ENCODE results near the gene TNIP2.
"Not testable (repeated sequence)": the region's sequence is repeated elsewhere in the genome, so short reads cannot be mapped to it uniquely, and the experiment has no call there.

The TNIP2 gene

DNA sequence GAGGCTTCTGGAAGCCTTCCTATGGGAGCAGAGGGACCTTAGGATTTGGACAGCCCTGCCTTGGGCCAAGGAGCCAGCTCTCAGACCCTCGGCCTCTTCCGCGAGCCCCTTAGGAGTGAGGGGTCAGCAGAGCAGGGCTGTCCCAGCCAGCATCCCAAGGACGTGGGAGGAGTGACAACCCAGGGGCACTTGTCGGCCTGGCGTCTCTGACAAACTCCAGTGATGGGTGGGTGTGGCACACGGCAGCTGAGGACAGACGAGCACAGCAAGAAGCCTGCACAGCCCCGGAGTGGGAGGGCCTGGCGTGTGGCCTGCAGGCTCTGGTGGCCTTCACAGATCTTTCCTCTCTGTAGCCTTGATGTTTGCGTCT lies 11.6 kb upstream of the TNIP2 start:
- no peak for DNase-seq

DNA sequence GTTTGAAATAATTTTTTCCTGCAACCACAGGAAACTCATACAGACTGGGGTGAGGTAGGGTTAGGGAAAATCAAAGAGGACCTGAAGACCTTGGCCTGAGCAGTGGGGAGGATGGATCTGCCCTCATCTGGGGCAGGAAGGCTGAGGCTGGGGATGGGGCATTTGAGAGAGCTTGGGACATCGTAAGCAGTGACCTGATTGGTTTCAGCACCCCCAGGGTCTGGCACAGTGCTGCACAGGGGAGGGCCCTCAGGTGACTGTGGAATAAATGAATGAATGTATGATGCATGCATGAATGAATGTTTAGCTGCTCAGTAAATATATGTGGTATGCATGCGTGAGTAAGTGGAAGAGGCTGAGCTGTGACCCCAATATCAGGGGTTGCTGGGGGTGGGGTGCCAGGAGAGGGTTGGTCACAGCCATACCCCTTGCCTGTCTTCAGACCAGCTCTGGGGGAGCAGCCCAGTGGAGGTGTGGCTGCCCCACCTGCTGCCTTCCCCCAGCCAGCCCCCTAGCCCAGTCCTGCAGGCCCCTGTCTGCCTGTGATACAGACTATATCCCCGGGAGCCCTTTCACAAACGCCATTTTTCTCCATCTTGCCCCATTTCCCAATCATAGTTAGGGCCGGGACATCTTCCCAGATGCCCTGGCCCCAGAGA lies 11.0 kb upstream of the TNIP2 start:
- DNase-seq, result no peak

DNA sequence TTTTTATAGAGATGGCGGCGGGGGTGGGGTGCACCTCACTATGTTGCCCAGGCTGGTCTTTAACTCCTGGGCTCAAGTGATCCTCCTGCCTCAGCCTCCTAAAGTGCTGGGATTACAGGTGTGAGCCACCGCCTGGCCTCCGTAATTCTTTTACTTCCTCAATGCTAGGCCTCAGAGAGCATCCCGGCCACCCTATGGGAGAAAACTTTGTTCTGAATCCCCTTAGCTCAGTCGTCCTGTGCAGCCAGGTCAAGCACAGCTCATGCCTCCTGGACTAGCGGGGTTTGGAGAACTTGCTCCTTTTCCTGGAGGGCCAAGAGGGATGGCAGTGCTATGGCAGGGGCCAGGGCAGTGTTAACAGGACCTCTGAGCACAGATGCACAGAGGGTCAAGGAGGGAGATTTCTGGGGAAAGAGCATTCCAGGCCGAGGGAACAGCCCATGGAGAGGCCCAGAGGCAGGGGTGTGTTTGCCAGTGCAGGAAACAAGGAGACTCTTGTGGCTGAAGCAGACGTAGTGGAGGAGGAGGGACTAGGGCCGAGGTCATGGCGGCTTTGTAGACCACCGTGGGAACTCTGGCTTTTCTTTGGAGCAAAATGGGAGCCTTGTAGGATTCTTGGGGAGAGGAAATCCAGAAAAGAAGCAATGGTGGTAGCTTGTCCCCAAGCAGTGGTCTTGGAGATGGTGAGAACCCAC lies 9.8 kb upstream of the TNIP2 start:
- DNase-seq, result no peak

DNA sequence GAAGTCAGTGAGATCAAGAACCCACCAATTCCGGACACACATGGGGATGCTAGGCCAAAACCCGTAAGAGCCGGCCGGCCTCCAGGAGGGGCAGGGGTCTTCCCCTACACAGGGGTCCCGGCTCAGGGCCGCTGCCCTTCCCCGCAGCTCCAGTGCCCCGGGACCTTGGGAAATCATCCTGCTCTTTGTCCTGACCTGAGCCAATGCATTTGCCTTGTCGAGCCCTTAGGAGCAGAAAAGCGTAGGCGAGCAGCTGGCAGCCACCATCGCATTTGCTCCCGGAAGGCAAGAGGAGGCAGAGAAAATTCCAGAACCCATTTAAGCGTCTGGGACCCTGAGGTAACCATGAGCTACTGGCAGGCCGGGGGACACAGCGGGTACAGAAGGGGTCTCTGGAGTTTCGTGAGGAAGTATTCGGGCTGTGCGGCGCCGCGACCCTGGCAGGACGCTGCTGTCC lies 7.4 kb upstream of the TNIP2 start:
- DNase-seq, result no peak

DNA sequence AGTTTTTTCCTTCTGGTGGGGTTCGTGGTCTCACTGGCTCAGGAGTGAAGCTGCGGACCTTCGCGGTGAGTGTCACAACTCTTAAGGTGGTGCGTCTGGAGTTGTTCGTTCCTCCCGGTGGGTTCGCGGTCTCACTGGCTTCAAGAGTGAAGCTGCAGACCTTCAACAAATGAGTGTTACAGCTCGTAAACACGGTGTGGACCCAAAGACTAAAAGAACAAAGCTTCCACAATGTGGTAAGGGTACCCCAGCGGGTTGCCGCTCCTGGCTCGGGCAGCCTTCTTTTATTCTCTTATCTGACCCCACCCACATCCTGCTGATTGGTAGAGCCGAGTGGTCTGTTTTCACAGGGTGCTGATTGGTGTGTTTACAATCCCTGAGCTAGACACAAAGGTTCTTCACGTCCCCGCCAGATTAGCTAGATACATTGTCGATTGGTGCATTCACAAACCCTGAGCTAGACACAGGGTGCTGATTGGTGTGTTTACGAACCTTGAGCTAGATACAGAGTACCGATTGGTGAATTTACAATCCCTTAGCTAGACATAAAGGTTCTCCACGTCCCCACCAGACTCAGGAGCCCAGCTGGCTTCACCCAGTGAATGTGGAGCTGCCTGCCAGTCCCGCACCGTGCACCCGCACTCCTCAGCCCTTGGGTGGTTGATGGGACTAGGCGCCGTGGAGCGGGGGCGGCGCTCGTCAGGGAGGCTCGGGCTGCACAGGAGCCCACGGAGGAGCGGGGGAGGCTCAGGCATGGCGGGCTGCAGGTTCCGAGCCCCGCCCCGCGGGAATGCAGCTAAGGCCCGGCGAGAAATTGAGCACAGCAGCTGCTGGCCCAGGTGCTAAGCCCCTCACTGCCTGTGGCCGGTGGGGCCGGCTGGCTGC lies 6.6 kb upstream of the TNIP2 start:
- DNase-seq, result not testable (repeated sequence)

DNA sequence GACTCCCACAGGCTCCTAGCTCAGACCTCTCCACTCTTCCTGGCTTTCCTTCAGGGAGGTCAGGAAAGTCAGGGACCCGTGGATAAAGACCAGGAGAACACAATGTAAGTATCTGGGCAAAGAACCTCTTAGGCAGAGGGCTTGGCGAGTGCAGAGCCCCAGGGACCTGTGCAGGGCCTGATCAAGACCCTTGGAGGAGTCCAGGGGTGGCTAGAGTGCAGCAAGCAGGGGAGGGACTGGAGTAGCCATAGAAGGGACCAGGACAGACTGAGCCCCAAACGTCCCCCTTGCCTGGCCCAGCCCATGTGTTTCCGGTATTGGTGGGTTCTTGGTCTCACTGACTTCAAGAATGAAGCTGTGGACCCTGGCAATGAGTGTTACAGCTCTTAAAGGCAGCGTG lies 5.9 kb upstream of the TNIP2 start:
- no peak for DNase-seq

DNA sequence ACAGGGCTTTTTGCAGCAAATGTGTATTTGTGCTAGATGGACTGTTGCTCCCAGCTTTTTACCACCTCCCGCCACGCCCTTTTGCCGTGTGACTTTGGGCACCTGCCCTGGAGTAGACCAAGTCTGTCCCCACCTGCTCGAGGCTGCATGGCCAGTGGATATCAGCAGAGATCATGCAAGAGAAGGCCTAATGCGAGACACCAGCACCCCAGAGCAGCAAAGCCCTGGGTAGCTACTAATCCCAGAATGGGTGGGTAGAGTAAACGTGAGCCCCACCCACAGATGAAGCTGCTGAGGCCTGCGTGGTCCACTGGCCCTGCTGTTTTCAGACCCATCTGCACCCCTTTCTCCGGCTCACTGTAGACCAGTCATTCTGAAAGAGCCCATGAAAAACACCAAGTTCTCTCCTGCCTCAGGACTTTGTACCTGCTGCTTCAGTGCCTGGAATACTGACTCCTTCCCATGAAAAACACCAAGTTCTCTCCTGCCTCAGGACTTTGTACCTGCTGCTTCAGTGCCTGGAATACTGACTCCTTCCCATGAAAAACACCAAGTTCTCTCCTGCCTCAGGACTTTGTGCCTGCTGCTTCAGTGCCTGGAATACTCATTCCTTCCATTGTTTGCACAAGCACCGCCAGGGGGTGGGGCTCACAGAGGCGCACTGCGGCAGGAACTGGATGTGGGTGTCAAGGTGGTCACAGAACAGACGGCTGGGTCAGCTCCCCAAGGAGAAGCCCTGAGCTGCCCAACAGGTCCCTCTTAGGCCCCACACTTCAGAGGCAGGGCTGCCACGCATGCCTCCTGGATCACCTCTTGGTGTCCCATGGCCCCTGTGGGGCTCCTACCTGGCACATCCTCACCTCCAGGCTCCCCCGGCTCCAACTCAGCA lies 5.1 kb upstream of the TNIP2 start:
- no peak for DNase-seq

DNA sequence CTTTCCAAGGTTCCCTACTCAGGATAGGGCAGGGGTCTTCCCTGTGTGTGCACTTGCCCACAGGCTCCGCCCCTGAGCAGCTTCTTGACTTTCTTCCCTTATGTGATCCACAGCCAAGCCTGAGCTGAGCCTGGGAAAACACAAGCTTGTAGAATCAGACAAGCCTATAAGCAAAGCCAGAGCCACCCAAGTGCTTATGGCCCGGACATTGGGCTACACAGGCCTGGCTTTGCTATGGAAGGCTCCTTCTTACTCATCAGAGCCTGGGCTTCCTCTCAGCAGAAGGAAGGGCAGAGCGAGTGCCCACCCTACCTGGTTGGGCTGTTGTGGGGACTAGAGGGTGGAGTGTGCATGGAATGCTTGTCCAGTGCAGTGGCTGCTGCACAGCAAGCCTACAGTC lies 1.3 kb upstream of the TNIP2 start:
- no peak for DNase-seq

DNA sequence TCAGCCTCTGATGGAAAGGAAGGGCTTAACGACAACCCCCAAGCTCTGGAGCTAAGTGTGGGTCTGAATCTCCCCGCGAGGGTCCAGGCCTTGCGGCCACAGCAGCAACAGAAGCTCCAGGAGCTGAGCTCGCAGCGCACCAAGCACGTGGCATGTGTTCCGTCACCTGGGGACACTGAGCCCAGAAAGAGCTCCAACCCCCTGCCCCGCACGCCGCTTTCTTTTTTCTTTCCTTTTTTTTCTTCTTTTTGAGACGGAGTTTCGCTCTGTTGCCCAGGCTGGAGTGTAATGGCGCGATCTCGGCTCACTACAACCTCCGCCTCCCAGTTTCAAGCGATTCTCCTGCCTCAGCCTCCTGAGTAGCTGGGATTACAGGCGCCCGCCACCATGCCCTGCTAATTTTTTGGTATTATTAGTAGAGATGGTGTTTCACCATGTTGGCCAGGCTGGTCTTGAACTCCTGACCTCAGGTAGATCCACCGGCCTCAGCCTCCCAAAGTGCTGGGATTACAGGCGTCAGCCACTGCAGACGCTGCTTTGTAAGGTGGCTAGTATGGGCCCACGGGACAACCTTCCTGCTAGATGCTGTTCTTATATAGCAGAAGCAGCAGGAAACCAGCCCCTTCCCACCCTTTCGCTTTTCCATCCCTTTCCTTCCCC lies 685 bp upstream of the TNIP2 start:
- DNase-seq, result no peak

DNA sequence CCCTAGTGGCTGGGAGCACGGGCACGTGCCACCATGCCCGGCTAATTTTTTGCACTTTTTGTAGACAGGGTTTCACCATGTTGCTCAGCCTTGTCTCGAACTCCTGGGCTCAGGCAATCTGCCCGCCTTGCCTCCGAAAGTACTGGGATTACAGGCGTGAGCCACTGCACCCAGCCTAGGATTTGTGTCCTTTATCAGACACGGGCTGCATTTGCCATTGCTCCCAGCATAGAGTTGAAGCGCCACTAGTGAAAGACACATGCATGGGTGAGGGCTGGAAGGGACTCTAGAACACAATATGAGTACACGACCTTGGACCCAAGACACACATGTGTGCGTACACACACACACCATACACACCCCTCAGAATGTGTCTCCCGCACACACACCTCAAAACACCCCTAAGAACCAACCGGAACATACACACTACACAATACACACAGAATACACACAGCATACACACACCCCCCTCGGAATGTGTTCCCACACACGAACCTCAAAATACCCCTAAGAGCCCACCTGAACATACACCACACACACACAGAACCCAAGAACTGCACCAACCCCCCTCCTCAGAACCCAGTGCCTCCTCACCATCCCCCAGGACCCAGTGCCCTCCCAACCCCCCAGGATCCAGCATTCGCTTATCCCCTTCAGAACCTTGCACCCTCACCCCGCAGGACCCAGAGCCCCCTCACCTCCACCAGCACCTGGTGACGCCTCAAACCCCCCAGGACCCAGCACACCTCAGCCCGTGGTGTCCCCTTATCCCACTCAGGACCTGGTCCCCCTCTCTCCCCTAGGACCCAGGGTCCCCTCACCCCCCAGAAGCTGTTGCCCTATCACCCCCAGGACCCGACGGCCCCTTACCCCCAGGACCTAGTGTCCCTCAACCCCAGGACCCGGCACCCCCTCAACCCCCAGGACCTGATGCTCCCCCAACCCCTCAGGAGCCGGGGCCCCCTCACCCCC lies 1.0 kb downstream of the TNIP2 start:
- DNase-seq, result peak; percentile 11

DNA sequence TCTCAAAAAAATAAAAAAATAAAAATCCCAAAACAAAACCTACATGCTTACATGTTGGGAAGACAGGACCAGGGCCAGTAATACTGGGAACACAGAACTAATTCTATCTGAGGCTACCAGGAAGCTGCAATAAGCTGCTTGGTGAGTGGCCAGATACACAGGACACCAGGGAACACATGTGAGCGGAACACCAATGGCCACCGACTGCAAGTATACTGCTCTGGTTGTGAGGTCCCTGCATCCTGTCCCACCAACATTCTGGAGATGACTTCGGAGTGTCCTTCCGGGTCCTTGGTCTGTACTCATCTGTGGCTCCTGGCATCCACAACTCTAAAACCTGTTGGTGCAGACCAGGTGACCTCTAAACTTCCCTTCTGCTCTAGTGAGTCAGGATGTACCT lies 2.7 kb downstream of the TNIP2 start:
- no peak for DNase-seq

DNA sequence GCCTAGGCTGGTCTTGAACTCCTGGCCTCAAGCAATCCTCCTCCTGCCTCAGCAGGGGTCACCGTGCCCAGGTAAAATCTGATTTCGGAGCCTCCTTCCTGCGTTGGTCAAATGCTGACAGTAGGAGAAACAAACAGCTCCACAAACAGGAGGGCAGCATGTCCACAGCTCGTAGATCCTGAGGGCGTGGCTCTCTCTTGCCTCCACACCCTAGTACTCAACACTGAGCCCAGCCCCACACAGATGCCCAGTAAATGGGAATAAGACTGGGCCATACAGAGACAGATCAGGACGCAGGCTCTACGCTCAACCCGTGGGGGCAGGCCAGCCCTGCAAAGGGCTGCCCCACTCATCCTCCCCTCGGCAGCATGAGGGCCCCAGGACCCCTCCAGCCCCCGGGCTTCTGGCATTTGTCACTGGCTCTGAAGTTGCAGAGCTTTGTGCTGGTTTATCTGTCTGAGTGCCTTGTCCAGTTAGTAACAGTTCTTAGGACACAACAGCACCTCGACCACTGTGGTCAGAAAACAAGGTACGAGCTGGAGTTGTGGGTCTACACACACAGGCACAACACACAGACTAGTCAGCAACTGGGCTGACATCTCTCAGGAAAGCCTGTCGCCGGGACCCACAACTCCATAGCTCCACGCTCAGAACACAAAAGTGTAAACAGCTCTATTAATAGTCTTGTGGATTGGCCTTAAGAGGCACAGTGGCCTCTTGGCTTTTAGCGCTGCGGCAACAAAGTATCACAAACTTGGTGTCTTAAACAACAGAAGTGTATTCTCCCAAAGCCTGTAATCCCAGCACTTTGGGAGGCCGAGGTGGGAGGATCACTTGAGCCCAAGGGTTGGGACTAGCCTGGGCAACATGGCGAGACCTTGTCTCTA lies 5.2 kb downstream of the TNIP2 start:
- DNase-seq, result no peak

DNA sequence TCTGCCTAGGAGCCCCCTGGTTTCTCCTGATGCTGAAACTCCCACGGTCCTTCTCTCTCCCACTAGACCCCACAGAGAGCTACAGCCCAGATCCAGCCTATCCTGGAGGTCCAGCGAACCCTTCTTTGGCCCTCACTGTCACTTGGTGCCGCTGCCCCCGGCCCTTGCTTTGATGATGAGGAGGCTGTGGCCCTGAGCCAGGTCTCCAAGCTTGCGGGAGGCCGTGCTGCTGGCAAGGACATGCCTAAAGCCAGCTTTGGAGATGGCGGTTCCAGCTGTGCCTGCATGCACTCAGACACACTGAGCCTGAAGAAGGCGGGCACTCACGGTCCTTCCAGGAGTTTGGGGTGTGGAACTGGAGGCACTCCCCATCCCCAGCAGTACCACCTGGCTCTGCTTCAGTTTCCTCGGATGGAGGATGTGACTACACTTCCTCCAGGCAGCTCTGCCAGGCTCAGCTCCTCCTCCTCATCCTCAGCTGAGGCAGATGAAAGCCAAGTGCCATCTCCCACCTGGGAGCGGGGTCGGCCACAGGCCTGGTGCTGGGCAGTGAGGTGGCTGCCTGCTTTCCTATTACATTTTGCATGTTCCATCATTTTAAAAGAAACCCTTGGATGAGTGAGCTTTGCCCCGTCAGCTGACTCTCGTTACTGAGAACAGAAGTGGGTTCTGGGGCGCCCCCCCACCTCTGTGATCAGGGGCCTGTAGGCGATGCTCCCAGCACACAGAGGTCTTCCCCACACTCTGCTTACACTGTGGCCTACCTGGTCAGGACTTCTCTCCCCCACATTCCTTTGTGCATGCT lies 9.0 kb downstream of the TNIP2 start:
- no peak for DNase-seq

DNA sequence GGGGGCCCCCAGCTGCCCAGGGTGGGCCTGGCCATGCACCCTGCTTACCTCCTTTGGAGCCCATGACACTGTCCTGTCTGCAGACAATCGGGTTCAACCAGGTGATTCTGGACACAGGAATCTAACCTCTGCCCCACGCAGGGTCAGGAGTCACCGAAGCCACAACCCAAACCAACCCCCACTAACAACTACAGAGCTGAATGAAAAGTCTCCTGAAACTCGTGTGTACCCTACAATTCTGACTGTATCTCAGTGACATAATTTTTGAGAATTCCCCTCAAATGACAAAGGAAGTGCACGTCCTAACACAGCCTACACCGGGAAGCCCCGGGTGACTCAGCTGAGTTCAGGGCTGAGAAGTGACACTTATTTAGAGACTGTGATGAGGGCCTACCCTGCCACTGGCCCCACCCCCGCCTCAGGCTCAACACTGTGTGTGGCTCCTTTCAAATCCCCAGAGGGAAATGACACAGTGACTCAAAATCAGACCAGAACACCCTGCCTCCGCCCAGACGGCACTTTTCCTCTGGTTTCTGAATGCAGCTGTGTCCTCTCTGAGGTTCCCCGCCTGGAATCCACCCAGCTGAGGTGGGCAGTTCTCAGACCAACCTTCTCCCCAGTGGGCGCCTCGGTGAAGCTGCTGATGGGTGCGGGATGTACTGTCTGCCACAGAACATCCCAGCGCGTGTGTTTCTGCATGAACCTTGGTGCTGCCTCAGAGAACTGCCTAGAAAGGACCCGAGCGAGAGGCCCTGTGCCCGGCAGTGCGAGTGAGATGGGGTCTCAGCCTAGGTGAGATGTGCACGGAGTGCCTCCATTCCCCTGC lies 9.9 kb downstream of the TNIP2 start:
- DNase-seq, result peak; percentile 88

DNA sequence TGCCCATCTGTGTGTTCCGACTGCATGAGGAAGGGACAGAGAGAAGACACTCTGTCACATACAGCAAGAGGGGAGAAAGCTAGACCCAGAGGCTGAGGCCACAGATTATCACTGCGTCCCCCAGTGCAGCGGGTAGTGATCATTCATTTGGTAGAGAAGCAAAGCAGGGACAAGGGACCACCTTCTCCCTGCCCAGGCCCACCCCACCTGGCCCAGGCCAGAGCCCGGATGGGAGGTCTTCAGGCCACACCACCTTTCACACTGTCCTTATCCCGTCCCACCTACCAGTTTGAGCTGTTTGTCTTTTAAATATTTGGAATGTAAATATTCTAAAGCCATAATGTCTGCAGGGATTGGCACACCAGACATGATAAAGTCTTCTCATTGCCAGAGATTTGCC lies 10.6 kb downstream of the TNIP2 start:
- DNase-seq, result no peak

DNA sequence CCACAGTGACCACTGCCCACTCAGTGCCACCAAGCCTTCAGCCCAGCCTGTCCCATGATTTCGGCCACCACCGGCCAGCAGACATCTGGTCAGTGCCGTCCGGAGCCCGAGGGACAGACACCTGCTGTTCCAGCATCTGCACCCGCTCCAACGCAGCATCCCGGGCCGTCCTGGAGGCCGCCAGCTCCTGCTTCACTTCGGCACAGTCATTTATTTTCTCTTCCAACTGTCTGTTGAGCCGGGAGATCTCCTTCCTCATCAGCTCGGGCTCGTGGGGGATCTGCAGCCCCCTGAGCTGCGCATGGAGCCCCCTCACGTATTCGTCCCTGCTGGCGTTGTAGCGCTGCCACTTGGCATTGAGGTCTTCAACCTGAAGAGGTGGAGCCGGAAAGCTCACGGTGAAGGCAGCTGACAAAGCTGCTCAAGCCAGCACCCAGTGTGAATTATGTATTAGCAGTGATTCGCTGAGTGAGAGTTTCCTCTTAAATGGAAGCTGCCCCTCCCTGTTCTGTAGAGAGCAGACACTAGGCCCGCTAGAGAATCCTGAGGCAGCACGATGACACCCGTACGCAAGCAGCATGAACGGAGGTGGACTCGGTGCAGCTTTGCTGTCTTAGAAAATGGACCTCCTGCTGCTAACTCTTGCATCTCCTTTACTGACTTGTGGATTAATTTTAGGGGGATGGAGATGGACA lies 11.4 kb downstream of the TNIP2 start:
- DNase-seq, result no peak
